GM12878 (cell line): ENCODE results near the gene USP37. TPM values are rescaled to one million over a fixed set of nuclear protein-coding genes. Genes with fewer than 3 reads are reported as not detected.

ENCODE experiments used
- BRCA1 ChIP-seq: IDR thresholded peaks from 2 replicates; pipeline ENCODE4 v1.6.1; 2011; ENCODE audit warnings: low read depth, low read length, improper control_type of control experiment
- CBX5 ChIP-seq: sonication (generic); IDR thresholded peaks from 2 replicates; pipeline ENCODE4 v1.6.1; 2016; ENCODE audit warnings: low read depth, moderate library complexity, mild to moderate bottlenecking, inconsistent platforms
- CHD2 ChIP-seq: IDR thresholded peaks from 2 replicates; pipeline ENCODE4 v1.6.1; 2011; ENCODE audit warnings: low read depth, low read length, improper control_type of control experiment, borderline replicate concordance
- DPF2 ChIP-seq: fragments of 450-650 bp; IDR thresholded peaks from 2 replicates; pipeline ENCODE4 v1.6.1; 2017; ENCODE audit warnings: mild to moderate bottlenecking
- E4F1 ChIP-seq: fragments of 450-650 bp; IDR thresholded peaks from 2 replicates; pipeline ENCODE4 v1.6.1; 2018; ENCODE audit warnings: borderline replicate concordance, mild to moderate bottlenecking; ENCODE audit not compliant: partially characterized antibody
- EED ChIP-seq: sonication (generic); IDR thresholded peaks from 2 replicates; pipeline ENCODE4 v1.6.1; 2016; ENCODE audit warnings: antibody characterized with exemption, low read depth
- FOS ChIP-seq: IDR thresholded peaks from 3 replicates; pipeline ENCODE4 v1.6.1; 2011; ENCODE audit warnings: borderline replicate concordance; ENCODE audit not compliant: insufficient read length; ENCODE audit errors: extremely low read depth
- IRF3 ChIP-seq: fragments of 450-650 bp; IDR thresholded peaks from 2 replicates; pipeline ENCODE4 v1.6.1; 2014; ENCODE audit warnings: mild to moderate bottlenecking
- KLF5 ChIP-seq: fragments of 450-650 bp; IDR thresholded peaks from 2 replicates; pipeline ENCODE4 v1.6.1; 2014; ENCODE audit warnings: mild to moderate bottlenecking; ENCODE audit not compliant: partially characterized antibody
- NFYA ChIP-seq: IDR thresholded peaks from 2 replicates; pipeline ENCODE4 v1.6.1; 2011; ENCODE audit warnings: low read depth, mild to moderate bottlenecking, low read length, improper control_type of control experiment, borderline replicate concordance
- NKRF ChIP-seq: fragments of 450-650 bp; conservative IDR thresholded peaks from 2 replicates; pipeline ENCODE4 v1.6.1; 2017; ENCODE audit warnings: mild to moderate bottlenecking, moderate library complexity
- NR2C2 ChIP-seq: IDR thresholded peaks from 2 replicates; pipeline ENCODE4 v1.6.1; 2011; ENCODE audit warnings: borderline replicate concordance, low read depth; ENCODE audit not compliant: control insufficient read depth, insufficient read length
- PBX3 ChIP-seq: IDR thresholded peaks from 2 replicates; pipeline ENCODE4 v1.6.1; 2011; ENCODE audit warnings: mild to moderate bottlenecking, low read depth, low read length, moderate library complexity; ENCODE audit not compliant: insufficient replicate concordance
- POLR2AphosphoS2 ChIP-seq: IDR thresholded peaks from 2 replicates; pipeline ENCODE4 v1.6.1; 2011; ENCODE audit warnings: low read depth, mild to moderate bottlenecking, low read length, improper control_type of control experiment, moderate library complexity
- RAD51 ChIP-seq: fragments of 450-650 bp; IDR thresholded peaks from 2 replicates; pipeline ENCODE4 v1.6.1; 2016; ENCODE audit warnings: moderate library complexity, mild to moderate bottlenecking, inconsistent platforms
- RCOR1 ChIP-seq: conservative IDR thresholded peaks from 2 replicates; pipeline ENCODE4 v1.6.1; 2012; ENCODE audit warnings: low read depth, low read length, improper control_type of control experiment
- RELA ChIP-seq: fragments of 450-650 bp; IDR thresholded peaks from 2 replicates; pipeline ENCODE4 v1.8.0; 2014; ENCODE audit warnings: borderline replicate concordance; ENCODE audit not compliant: partially characterized antibody
- RFX5 ChIP-seq: IDR thresholded peaks from 2 replicates; pipeline ENCODE4 v1.6.1; 2011; ENCODE audit warnings: low read depth, low read length, improper control_type of control experiment
- SMARCA5 ChIP-seq: fragments of 450-650 bp; IDR thresholded peaks from 2 replicates; pipeline ENCODE4 v1.6.1; 2017; ENCODE audit warnings: mild to moderate bottlenecking
- TARDBP ChIP-seq: IDR thresholded peaks from 2 replicates; pipeline ENCODE4 v1.6.1; 2016; ENCODE audit warnings: borderline replicate concordance
- ZNF622 ChIP-seq: fragments of 450-650 bp; IDR thresholded peaks from 2 replicates; pipeline ENCODE4 v1.6.1; 2017; ENCODE audit warnings: mild to moderate bottlenecking, inconsistent platforms
- polyA plus RNA-seq, 11 experiments: library from polyadenylated mRNA; depleted of rRNA in 4 of 11; unstranded in 6 of 11; stranded (reverse) in 5 of 11; fragments of >200 nt; fragmentation: Nextera tagmentation in 4 of 11; fragmentation: Illumina TruSeq in 1 of 11; extraction: Ambion mirVana in 4 of 11; extraction: Trizol in 1 of 11; gene quantifications; 1 replicate in 1 of 11; 2 replicates in 10 of 11; pipeline versions ENCODE4 v1.2.1 to v1.2.3, GENCODE V29; 2011 to 2016; ENCODE audit warnings: inconsistent platforms in 2 of 11, missing spikeins in 2 of 11, low read depth in 1 of 11
- total RNA-seq, 4 experiments: library from RNA; depleted of rRNA in 3 of 4; stranded (reverse); fragments of >200 nt in 3 of 4; fragmentation: Illumina TruSeq in 1 of 4; extraction: Trizol in 1 of 4; gene quantifications; 2 replicates each; pipeline versions ENCODE4 v1.2.1 to v1.2.3, GENCODE V29; 2013 to 2021

Gene USP37
- total and polyA plus RNA-seq, 10 of the 15 experiments (the other 5 are each of a cell fraction or from before 2014, with no cell fraction given), result 2.8 to 16.0 (median 10.4) TPM

GRCh38 chr2:218517434-218518206 lies 50.5 kb downstream of the USP37 start (continued):
- TF ChIP-seq PBX3 (peak; percentile 72), RAD51 (no peak), RFX5 (no peak), CBX5 (peak; percentile 19; the same call in 1 of the 2 replicates), SMARCA5 (peak; percentile 67; the same call in 1 of the 2 replicates), DPF2 (0 out of 2 replicates have a peak, but pooled peaks have one; percentile 27), RELA (no peak), NFYA (no peak), POLR2AphosphoS2 (no peak), NKRF (no peak), ZNF622 (no peak), CHD2 (no peak), IRF3 (no peak), NR2C2 (no peak), RCOR1 (no peak), KLF5 (no peak), EED (no peak), BRCA1 (no peak), FOS (no peak), TARDBP (no peak), E4F1 (no peak)
